ENCODE measurements around the gene MICAL3. TPM values are rescaled to one million over a fixed set of nuclear protein-coding genes. Genes with fewer than 3 reads are reported as not detected.
"Not testable (repeated sequence)": the region's sequence is repeated elsewhere in the genome, so short reads cannot be mapped to it uniquely, and the experiment has no call there.

Gene MICAL3
- total RNA-seq, 3 donors from 2014 or later, result 33.9 to 39.6 (median 35.1) TPM

GRCh38 chr22:17772958-17773605 is 251.3 kb downstream of the MICAL3 start:
- no peaks in the 10 kb centered on the region for H3K9me3 Mint-ChIP-seq
- no peaks in the 10 kb centered on the region for H3K36me3 Mint-ChIP-seq (ENCODE audit: insufficient read depth)
- peaks cover 74% of the 10 kb centered on the region for H3K4me1 Mint-ChIP-seq (ENCODE audit: low read depth)
- H3K4me3 Mint-ChIP-seq, result peak overlapping the region; percentile 82
- DNase-seq (no peak), ATAC-seq (no peak)
- H3K27me3 Mint-ChIP-seq (ENCODE audit: low read depth), result no peaks in the 10 kb centered on the region

DNA sequence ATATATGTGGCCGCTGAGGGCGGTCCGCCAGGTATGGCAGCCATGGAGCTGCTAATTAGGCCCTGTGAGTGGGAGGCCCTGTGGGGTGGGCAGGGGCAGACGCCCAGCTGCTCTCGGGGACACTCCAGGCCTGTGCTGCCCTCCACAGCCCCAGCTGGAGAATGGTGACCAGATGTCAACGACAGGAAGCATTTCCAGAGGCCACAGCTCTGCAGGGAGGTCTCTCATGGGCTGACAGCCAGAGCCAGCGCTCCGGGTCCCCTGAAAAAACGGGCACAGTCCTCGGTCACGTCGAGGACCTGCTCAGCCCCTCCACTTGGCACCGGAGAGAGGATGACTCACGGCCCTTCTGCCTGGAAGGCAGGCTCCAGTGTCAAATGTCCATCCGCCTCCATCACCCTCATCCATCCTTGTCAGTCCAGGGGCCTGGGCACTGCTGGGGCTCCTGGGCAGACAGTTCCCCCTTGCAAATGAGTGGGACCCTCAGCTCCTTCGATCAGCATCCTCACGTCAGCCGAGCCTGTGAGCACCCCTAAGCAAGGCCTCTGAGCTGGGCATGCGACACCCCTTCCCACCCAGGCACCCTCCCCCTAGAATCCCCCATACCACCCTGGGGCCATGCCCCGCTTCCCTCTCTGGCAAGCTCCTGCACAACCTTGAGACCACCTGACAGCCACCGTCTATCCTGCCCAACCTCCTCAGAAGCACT is 252.0 kb downstream of the MICAL3 start:
- Mint-ChIP-seq H3K27me3 (ENCODE audit: low read depth) (no peaks in the 10 kb centered on the region), H3K4me1 (ENCODE audit: low read depth) (peaks cover 74% of the 10 kb centered on the region), H3K4me3 (peak overlapping the region; percentile 82), H3K36me3 (ENCODE audit: insufficient read depth) (no peaks in the 10 kb centered on the region), H3K9me3 (no peaks in the 10 kb centered on the region)
- ATAC-seq (no peak), DNase-seq (no peak)

DNA sequence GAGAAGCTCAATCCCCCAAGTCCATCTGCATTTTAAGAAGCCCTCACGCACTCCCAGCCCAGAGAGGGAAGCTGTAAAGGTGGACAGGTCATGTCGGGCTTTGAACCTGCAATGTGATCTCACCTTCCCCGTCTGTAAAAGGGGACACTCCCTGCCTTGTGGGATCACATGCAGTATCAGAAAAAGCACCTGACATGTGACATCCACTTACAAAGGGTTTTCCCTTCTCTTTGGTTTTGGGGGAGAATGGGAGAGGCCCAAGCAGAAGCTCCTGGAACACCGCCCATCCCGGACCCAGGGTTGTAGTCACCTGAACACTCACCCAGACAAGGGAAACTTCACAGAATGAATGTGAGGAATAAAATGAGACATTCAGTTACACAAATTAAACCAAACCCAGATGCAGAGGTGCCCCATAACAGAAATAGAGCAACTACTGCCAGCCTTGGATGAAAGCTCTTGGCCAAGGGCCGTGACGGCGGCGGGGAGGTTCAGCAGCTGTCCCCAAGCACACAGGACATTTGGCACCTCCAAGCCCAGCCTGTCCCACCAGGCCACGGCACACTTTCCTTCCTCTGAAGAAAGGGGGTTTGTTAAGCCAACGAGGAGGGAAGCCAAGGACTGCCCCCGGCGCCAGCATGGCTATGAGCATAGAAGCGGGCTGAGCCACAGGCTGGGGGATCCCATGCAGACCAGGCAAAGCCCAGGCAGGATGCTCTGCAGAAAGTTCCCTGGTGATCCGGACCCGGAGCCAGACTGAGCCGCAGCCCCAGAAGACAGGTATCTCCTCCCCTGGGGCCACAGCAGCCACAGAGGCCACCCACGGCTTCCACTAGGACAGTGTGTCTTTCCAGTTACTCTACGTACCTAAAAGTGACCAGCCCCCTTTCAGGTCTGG is 253.9 kb downstream of the MICAL3 start:
- H3K9me3 Mint-ChIP-seq, result no peaks in the 10 kb centered on the region
- peak overlapping the region; percentile 6 for H3K4me3 Mint-ChIP-seq
- no peak for DNase-seq
- no peaks in the 10 kb centered on the region for H3K36me3 Mint-ChIP-seq (ENCODE audit: insufficient read depth)
- H3K27me3 Mint-ChIP-seq (ENCODE audit: low read depth), result no peaks in the 10 kb centered on the region
- H3K4me1 Mint-ChIP-seq (ENCODE audit: low read depth), result peaks cover 60% of the 10 kb centered on the region
- ATAC-seq, result no peak

- DNase-seq (no peak), ATAC-seq (no peak)
- peak overlapping the region; percentile 6 for H3K4me3 Mint-ChIP-seq
Measured at GRCh38 chr22:17769716-17770082, 254.7 kb downstream of the MICAL3 start.

DNA sequence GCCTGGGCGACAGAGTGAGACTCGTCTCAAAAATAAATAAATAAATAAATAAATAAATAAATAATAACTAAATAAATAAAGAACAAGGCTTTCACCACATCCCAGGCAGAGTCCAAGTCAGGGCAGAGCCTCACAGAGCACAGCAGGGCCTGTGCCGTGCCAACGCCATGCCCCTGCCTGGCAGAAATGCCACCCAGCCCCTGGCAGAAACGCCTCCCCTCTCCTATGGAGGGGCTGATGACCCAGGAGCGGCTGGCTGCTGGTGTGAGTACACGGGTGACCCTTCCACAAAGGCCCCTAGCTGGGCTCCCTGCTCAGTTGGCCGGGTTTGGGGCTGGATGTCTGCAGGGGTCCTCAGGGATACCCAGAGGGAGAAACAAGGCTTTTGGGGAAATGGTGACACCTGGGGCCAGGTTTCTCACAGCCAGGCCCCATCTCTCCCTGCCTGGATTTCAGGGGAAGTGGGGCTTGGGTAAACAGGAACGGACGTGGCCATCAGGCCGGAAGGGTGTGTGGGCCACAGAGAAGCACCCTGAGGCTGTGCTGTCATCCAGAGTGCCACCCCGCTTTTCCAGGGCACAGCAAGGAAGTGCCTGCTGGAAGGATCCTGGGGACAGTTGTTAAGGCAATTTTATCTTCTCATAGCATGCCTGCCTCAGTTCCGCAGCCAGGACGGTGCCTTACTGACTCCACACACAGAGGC is 255.2 kb downstream of the MICAL3 start:
- H3K27me3 Mint-ChIP-seq (ENCODE audit: low read depth), result no peaks in the 10 kb centered on the region
- H3K9me3 Mint-ChIP-seq, result no peaks in the 10 kb centered on the region
- peaks cover 61% of the 10 kb centered on the region for H3K4me1 Mint-ChIP-seq (ENCODE audit: low read depth)
- H3K4me3 Mint-ChIP-seq, result no peak overlapping the region
- DNase-seq (no peak), ATAC-seq (no peak)
- H3K36me3 Mint-ChIP-seq (ENCODE audit: insufficient read depth), result no peaks in the 10 kb centered on the region

More at GRCh38 chr22:17769716-17770082, 254.7 kb downstream of the MICAL3 start:
- Mint-ChIP-seq H3K9me3 (no peaks in the 10 kb centered on the region), H3K4me1 (ENCODE audit: low read depth) (peaks cover 57% of the 10 kb centered on the region), H3K36me3 (ENCODE audit: insufficient read depth) (no peaks in the 10 kb centered on the region), H3K27me3 (ENCODE audit: low read depth) (no peaks in the 10 kb centered on the region)

DNA sequence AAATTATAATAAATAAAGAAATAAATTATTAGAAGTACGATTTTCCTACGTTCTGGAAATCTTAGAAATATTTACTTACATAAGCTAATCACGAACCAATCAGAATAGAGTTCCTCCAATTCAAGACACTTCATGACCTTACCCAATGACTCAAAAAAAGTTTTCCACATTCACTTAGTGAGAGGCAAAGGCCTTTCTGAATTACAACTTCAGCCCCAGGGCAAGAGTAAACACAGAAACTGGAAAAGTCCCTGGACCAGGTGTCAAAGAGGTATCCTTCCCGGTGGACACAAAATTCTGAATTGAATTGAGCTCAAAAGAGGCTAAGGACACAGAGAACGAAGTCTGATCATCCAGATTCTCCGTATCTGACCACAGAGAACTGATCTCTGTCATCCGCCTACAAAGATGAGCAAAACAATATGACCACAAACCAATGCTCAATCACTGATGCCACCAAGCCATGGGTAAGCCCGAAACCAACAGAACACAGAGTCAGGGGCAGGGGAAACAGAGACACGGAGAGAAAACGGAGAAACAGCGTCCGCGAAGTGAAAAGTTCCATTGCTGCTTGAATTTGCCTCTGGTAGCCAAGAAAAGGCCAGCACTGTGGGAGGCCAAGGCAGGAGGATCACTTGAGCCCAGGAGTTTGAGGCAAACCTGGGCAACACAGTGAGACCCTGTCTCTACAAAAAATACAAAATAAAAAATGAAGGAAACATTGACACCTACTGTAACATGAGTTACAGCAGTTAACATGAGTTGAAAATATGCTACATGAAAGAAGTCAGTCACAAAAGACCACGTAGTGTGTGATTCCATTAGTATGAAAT is 256.9 kb downstream of the MICAL3 start:
- Mint-ChIP-seq H3K27me3 (ENCODE audit: low read depth) (no peaks in the 10 kb centered on the region), H3K4me3 (peak overlapping the region; percentile 42), H3K4me1 (ENCODE audit: low read depth) (peaks cover 61% of the 10 kb centered on the region), H3K9me3 (no peaks in the 10 kb centered on the region), H3K36me3 (ENCODE audit: insufficient read depth) (no peaks in the 10 kb centered on the region)
- ATAC-seq (peak; percentile 94), DNase-seq (peak; percentile 32)

- H3K36me3 Mint-ChIP-seq (ENCODE audit: insufficient read depth); H3K4me3 Mint-ChIP-seq; ATAC-seq; H3K27me3 Mint-ChIP-seq (ENCODE audit: low read depth); DNase-seq; H3K9me3 Mint-ChIP-seq: not testable (repeated sequence)
- peaks cover 53% of the 10 kb centered on the region for H3K4me1 Mint-ChIP-seq (ENCODE audit: low read depth)
Measured at GRCh38 chr22:17764852-17765251, 259.5 kb downstream of the MICAL3 start.

DNA sequence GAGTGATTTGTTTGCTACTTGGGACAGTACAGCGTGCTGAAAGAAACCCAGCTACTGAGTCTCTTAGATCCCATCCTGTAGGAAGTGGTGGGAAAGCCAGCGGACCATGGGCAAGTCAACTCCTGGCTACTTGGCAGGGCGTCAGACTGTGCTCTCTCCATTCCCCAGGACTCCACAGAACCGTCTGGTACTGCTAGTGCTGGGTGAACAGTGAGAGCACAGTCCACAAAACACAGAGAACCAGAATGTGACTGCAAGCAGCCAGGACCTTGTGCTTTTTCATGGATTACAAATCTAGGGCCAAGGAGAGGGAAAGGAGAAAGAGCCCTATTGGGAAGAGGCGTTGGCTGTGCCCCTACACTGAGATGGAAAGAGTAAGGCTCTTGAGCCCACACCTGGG is 260.3 kb downstream of the MICAL3 start:
- Mint-ChIP-seq H3K36me3 (ENCODE audit: insufficient read depth) (peaks cover 3% of the 10 kb centered on the region), H3K27me3 (ENCODE audit: low read depth) (no peaks in the 10 kb centered on the region), H3K9me3 (no peaks in the 10 kb centered on the region), H3K4me3 (no peak overlapping the region), H3K4me1 (ENCODE audit: low read depth) (peaks cover 48% of the 10 kb centered on the region)
- DNase-seq (no peak), ATAC-seq (no peak)

DNA sequence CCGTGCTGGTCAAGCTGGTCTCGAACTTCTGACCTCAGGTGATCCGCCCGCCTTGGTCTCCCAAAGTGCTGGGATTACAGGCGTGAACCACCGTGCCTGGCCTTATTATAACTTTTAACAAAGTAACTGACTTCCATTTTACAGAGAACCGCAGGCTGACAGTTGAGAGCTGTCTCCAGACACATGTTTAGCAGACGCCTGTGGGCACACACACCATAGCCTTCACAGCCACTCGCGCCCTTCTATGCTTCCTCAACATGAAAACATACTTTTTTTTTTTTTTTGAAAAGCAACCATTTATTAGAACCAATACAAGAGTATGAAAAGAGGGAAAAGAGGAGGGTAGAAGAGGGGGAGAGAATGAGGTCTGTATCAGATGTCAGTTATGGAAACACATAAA is 260.9 kb downstream of the MICAL3 start:
- not testable (repeated sequence) for H3K4me3 Mint-ChIP-seq; ATAC-seq; DNase-seq; H3K9me3 Mint-ChIP-seq; H3K27me3 Mint-ChIP-seq (ENCODE audit: low read depth); H3K36me3 Mint-ChIP-seq (ENCODE audit: insufficient read depth)
- peaks cover 46% of the 10 kb centered on the region for H3K4me1 Mint-ChIP-seq (ENCODE audit: low read depth)

DNA sequence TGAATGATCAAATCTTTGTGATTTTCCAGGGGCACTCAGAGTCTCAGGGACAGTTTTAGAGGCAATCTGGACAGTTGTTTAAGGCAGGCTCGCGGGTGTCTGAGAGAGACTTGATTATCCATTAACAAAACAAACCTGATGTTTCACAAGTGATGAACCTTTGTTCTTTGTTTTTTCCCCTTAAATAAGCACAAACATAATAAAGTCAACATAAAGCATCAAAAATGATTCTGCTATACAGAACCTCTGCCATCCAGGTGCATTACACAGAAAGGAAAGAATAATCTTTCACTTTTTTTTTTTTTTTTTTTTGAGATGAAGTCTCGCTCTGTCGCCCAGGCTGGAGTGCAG is 263.2 kb downstream of the MICAL3 start:
- ATAC-seq (no peak), DNase-seq (no peak)
- Mint-ChIP-seq H3K4me3 (no peak overlapping the region), H3K4me1 (ENCODE audit: low read depth) (peaks cover 34% of the 10 kb centered on the region), H3K27me3 (ENCODE audit: low read depth) (no peaks in the 10 kb centered on the region), H3K36me3 (ENCODE audit: insufficient read depth) (peaks cover 3% of the 10 kb centered on the region), H3K9me3 (no peaks in the 10 kb centered on the region)

DNA sequence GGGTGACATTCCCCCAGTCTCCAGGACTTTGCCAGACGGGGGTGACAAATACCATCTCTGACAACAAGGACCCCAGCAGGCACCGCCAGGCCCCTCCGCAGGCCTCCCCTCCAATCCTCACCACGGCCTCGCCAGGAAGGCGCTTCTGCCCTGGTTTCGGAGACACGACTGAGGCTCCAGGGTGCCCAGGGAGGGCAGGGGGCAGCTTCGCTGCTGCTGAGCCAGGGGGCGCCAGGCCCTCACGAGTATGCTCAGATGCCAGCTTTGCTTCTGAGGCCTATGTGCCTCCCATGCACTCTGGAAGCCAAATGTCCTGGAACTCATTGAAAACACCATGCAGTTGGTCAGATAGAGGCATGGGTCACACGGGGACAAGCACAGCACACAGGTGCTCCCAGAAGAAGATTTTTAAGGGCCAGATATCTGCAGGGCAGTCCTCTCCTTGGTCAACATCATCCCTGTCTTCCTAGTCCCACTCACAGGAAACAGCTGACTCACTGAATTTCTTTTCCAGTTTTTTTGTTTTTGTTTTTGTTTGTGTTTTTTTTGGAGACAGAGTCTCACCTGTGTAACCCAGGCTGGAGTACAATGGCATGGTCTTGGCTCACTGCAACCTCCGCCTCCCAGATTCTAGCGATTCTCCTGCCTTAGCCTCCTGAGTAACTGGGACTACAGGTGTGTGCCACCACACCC is 270.0 kb downstream of the MICAL3 start:
- no peak for DNase-seq
- peaks cover 3% of the 10 kb centered on the region for H3K4me1 Mint-ChIP-seq (ENCODE audit: low read depth)
- H3K9me3 Mint-ChIP-seq, result no peaks in the 10 kb centered on the region
- H3K4me3 Mint-ChIP-seq, result no peak overlapping the region
- peak; percentile 37 to 70 for ATAC-seq
- H3K27me3 Mint-ChIP-seq (ENCODE audit: low read depth), result no peaks in the 10 kb centered on the region
- H3K36me3 Mint-ChIP-seq (ENCODE audit: insufficient read depth), result peaks cover 3% of the 10 kb centered on the region

DNA sequence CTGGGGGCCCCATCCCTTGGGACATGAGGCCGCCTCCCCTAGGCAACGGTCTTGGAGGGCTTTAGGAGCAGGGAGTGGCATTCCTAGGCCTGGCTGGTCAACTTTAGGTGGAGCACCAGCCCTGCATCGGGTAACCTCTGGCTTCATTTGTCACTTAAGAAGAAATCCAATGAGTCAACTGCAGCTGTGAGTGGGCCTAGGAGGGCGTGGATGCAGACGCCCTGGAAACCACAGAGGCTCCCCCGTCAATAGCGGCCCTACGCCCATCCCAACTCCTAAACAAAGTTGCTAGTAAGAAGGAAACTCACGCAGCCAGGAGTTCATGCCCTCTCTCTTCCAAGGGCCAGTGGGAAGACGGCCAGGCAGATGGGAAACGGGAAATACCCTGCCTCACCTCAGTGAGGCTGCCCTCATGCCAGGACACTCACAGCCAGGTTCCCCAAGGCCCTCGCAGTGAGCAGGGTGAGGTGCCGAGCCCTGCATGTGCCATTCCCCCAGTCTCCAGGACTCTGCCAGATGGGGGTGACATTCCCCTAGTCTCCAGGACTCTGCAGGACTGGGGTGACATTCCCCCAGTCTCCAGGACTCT is 270.9 kb downstream of the MICAL3 start:
- H3K27me3 Mint-ChIP-seq (ENCODE audit: low read depth), result no peaks in the 10 kb centered on the region
- no peak for ATAC-seq

DNA sequence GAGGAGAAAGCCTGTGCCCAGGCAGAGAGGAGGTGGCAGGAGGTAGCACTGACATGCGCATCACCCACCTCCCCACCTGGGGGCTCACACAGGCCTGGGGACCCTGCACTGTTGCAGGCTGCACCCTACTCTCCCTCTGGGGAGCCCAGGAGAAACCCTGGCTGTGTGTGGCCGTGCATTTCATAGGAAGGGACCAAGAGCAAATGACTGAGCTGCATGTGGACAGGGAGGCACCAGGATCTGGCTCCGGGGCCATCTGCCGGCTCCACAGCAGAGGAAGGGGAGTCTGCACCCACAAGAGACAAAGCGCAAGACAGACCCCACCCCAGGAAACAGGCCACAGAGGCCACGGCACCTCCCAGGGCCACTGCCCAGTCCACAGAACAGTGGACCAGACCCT is 272.8 kb downstream of the MICAL3 start:
- H3K4me3 Mint-ChIP-seq, result no peak overlapping the region
- H3K9me3 Mint-ChIP-seq, result no peaks in the 10 kb centered on the region
- ATAC-seq (no peak), DNase-seq (no peak)
- H3K36me3 Mint-ChIP-seq (ENCODE audit: insufficient read depth), result peaks cover 3% of the 10 kb centered on the region
- peaks cover 3% of the 10 kb centered on the region for H3K4me1 Mint-ChIP-seq (ENCODE audit: low read depth)
- H3K27me3 Mint-ChIP-seq (ENCODE audit: low read depth), result no peaks in the 10 kb centered on the region

More for the DNA sequence above, 270.9 kb downstream of the MICAL3 start:
- Mint-ChIP-seq H3K9me3 (no peaks in the 10 kb centered on the region), H3K36me3 (ENCODE audit: insufficient read depth) (peaks cover 3% of the 10 kb centered on the region), H3K4me3 (no peak overlapping the region), H3K4me1 (ENCODE audit: low read depth) (peaks cover 3% of the 10 kb centered on the region)
- DNase-seq, result no peak
